GF-D8 (cell line): ENCODE measurements around the gene CDH8.

Source experiments
- DNase-seq: peaks from one replicate; lab custom pipeline; 2025; lab: John Stamatoyannopoulos, UW

CDH8 gene

GRCh38 chr16:62036101-62036801 lies at the start of gene CDH8:
CDH8 (minus strand) TSS chr16:62036438; CDS start chr16:62021403, 15,035 bp downstream.
- no peak for DNase-seq

- no peak for DNase-seq
These were observed 43.0 kb upstream of the CDH8 start for GRCh38 chr16:62079236-62079635.

- no peak for DNase-seq
These were observed 41.8 kb upstream of the CDH8 start for GRCh38 chr16:62077998-62078397.

GRCh38 chr16:62076886-62077285 lies 40.6 kb upstream of the CDH8 start:
- DNase-seq = no peak

- DNase-seq = no peak
These were observed 32.5 kb upstream of the CDH8 start for GRCh38 chr16:62068747-62069146.

GRCh38 chr16:62067981-62068380 lies 31.7 kb upstream of the CDH8 start:
- no peak for DNase-seq

- no peak for DNase-seq
These were observed 30.9 kb upstream of the CDH8 start for GRCh38 chr16:62067182-62067581.

- DNase-seq = no peak
These were observed 30.5 kb upstream of the CDH8 start for GRCh38 chr16:62066747-62067146.

GRCh38 chr16:62064173-62064572 lies 27.9 kb upstream of the CDH8 start:
- DNase-seq = no peak

- no peak for DNase-seq
These were observed 23.9 kb upstream of the CDH8 start for GRCh38 chr16:62060089-62060488.

- no peak for DNase-seq
These were observed 23.3 kb upstream of the CDH8 start for GRCh38 chr16:62059527-62059926.

GRCh38 chr16:62058412-62058811 lies 22.2 kb upstream of the CDH8 start:
- DNase-seq = no peak

GRCh38 chr16:62051942-62052341 lies 15.7 kb upstream of the CDH8 start:
- no peak for DNase-seq

- DNase-seq = no peak
These were observed 14.6 kb upstream of the CDH8 start for GRCh38 chr16:62050793-62051192.

- DNase-seq = no peak
These were observed 10.6 kb upstream of the CDH8 start for GRCh38 chr16:62046801-62047200.

GRCh38 chr16:62041401-62041800 lies 5.2 kb upstream of the CDH8 start:
- DNase-seq = no peak

- DNase-seq = no peak
These were observed 2.4 kb upstream of the CDH8 start for GRCh38 chr16:62038646-62039045.

- no peak for DNase-seq
These were observed 2.0 kb upstream of the CDH8 start for GRCh38 chr16:62038225-62038624.

- no peak for DNase-seq
These were observed 531 bp upstream of the CDH8 start for GRCh38 chr16:62036802-62037135.

GRCh38 chr16:62035115-62036092 lies 834 bp downstream of the CDH8 start:
- no peak for DNase-seq

GRCh38 chr16:62034231-62035114 lies 1.8 kb downstream of the CDH8 start:
- DNase-seq = no peak

- no peak for DNase-seq
These were observed 3.2 kb downstream of the CDH8 start for GRCh38 chr16:62033065-62033464.
